GM21381 (cell line): ENCODE data around the gene MTMR4.
"Not testable (repeated sequence)": the region's sequence is repeated elsewhere in the genome, so short reads cannot be mapped to it uniquely, and the experiment has no call there.

Source experiments
- ATAC-seq: cut with Tn5 transposase; IDR thresholded peaks from one replicate; pipeline ENCODE4 v1.9.1; 2021; ENCODE audit warnings: mild to moderate bottlenecking, moderate library complexity; ENCODE audit not compliant: unreplicated experiment

MTMR4 gene

DNA sequence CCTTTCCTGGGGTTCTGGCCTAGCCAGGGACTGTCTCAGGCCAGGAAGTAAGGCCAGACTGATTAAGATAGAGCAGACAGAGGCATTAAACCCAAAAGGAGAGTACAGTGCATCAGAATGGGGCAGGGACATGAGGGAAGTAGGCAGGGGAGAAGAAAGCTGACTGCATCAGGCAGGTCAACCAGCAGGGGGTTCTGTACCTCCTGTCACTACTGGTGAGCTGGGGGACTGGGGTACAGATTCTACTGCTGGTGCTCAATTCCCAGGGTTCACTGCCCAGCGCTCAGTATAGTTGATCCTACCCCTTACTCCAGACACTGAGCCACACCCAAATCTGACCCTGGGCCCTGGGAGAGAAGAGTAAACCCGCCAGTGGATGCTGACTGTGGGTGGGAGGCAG is 12.9 kb upstream of the MTMR4 start:
- ATAC-seq: no peak

DNA sequence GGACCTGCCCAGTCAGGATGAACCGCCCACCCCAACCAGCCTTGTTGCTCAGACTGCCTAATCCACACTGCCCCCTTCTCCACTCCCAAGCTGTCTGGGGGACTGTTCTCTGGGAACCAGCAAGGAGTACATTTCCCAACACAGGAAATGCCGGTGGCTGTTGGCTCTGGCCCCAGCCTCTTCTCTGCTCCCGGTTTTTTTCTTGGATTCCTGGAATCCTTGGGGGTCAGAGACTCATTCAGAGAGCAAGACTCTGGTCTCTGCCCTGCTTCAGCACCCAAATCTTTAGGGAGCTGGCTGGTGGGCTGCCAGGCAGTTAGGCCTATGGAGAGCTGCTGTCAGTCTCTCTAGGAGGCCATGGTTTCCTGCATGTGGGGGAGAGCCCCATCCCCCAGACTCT is 10.8 kb upstream of the MTMR4 start:
- no peak for ATAC-seq

DNA sequence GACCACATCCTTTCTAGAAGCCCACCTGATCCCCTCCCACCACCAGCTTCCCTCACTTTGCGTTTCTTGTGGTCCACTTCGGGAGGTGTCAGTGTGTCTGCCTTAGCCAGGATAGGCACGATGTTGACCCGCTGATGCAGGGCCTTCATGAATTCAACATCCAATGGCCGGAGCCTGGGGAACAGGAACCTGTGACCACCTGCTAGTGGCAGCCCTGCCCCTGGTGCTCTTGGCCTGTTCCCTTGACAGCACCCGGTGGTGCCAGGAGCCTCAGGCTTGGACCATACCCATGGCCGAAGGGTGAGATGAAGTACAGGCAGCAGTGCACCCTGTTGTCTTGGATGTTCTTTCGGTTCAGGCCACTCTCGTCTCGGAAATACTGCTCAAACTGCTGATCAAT is 7.2 kb upstream of the MTMR4 start:
- no peak for ATAC-seq

DNA sequence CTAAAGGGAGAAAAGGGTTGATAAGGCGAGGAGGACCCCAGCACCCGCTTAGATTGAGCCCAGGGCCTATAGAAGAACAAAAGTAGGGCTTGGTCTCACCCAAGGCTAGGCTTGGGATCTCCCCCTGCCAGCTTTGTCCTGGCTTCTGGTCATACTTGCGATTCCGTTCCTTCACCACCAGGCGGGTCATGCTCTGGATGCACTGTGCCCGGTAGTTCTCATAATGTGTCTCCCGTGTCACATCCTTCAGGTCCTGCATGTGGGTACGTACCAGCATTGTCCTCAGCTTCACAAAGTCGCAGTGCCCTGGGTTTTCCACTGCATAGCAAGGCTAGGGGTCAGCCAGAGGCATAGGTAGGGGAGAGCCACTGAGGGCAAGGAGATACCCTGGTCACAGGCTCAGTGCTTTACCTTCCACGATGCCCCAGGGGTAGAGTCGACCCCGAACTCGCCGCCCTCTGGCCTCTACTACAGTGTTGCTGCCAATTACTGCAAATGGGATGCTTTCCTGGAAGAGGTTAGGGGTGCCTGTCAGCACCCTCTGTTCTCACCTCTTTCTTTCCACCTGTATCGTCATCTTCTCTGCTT is 6.5 kb upstream of the MTMR4 start:
- no peak for ATAC-seq

DNA sequence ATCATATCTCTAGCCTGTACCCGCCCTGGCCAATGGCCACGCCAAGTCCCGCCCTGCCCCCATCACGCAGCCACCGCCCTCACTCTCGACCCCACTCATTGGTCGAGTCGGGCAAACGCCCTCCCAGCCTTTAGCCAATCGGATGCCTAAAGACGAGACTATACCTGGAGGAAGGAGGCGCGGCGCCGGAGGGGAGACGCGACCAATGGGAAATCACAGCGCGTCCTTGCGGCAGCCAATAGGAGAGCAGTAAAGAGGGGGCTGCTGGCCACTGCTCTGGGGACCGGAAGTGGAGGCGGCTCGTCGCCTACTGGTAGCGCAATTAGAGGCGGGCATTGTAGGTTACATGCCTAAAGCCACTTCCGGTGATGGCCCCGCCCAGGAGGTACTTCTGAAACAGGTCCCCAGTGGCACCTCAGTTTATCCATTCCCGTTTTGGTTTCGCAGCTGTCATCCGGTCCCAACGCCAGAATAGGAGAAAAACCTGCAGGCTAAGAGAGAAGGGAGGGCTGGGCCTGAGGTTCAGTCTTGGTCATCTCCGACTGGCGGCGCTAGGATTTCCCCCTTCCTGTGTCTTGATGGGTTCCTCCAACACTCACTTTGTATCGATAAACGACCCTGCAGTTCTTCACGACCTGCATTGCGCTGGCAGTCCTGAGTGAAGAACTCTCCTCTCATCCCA is 3.6 kb upstream of the MTMR4 start:
- peak; percentile 75 for ATAC-seq

DNA sequence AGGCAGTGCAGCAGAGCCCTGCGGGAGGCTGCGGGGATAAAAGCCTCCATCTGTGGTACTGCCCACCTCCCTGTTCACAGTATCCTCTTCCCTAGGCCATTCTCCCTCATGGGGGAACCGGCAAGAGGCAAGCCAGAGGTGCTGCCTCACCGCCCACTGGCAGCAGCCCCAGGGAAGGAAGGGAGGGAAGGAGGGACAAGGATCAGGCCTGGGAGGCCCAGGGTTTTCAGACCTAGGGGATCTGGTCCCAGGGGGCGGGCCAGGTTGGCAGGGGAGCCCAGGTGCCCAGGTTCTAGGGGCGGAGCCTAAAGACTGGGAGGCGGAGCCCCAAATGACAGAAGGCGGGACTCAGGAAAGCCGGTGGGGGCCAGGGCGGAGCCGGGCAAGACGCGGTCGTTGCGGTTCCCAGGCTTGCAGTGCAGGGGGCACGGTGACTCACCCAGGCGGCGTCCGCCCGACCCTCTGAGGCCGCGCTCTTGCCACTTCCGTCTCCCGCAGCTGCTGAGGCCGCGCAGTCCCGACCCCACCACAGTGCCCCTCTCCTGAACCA is 3.0 kb upstream of the MTMR4 start:
- no peak for ATAC-seq

DNA sequence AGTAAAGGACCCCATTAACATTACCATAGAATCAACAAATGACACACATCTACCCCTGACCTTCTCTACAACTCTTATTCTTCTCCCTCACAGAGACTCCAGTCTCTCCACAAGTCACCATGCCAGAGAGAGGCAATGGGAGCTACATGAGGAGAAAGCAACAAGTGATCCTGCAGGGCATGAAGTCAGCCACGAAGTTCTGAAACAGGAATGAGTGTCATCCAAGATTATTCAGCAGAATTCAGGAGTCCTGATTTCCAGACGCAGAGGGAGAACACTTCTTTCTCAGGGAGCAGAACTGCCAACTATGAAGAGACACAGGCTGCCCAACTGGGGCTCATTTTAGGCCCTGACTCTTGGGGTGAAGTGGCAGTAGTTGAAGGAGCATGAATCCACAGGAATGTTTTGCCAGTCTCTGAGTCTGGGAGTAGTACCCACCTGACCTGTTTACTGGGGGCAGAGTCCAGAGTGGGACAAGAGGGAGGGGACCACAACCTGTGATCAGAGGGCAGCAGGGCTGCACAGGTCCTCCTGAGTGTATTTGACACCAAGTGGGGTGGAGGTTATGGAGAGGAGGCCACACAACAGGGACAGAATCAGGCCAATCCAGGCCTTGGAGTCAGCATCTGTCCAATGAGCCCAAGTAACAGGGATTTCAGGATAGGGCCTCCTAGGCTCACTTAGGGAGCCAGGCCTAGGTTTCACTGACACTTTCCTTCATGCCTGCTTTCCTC is 2.4 kb upstream of the MTMR4 start:
- no peak for ATAC-seq

DNA sequence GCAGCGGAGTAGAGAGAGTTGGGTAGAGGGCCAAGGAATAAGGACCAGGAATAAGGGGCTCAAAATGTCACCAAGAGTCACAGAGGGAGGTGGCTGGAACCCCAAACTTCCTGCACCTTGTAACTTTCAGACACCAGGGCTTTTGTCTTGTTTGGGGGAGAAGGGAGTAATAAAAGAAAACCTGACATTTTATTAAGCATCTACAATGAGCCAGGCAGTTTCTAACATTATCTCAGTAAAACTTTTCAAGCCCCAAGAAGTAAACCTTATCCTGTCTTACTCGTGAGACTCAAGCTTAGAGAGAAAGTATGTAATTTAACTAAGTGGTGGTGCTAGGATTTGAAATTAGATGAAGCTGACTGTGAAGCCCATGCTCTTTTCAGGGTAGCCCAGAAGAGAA is 848 bp upstream of the MTMR4 start:
- ATAC-seq: no peak

DNA sequence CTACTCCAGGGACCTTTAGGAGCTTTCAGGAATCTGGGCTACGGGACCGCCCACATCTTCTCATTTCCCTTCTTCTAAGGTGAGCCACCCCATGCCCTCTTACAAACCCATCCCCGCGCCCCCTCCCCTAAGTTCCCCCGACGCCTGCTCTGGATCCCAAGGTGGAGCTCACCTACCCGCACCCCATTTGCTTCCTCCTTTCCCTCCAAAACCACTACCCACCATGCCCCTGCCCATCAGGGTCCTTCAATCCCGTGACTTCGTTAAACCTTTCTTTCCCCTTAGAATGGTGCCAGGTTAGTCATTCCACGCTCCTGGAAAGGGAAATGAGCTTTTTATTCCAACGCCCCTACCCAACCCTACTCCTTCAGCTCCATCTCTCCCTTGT is 326 bp upstream of the MTMR4 start:
- no peak for ATAC-seq

DNA sequence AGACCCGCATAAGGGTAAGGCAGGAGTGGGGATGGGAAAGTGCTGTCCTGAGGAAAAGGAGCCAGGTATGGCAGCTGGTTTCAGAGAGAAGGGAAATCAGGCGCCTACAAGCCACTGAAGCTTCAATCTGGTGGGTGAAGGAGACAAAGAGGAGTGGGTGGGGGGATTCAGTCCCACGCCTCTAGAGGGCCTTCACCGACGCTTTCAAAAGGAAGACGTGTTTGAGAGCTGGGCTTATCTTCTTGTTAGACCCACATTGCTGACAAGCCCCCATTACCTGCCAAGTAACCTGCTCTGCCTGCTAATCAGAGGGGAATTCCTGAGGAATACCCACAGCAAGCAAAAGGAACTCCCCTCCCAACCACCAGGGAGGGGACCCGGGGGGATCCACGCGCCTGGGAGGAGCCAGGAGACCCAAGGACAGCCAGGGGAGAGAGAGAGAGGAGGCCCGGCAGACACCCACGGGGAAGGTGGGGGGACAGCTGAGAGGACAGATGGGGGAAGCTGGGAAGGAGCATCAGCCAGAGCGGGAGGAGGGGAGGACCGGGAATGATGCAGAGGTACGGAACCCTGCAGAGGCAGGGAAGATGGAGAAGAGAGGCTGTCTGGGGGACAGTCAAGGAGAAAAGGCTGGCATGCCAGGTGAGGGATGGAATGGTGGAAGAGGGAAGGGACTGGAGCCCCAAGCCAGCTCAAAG is 1.0 kb downstream of the MTMR4 start:
- ATAC-seq: no peak

DNA sequence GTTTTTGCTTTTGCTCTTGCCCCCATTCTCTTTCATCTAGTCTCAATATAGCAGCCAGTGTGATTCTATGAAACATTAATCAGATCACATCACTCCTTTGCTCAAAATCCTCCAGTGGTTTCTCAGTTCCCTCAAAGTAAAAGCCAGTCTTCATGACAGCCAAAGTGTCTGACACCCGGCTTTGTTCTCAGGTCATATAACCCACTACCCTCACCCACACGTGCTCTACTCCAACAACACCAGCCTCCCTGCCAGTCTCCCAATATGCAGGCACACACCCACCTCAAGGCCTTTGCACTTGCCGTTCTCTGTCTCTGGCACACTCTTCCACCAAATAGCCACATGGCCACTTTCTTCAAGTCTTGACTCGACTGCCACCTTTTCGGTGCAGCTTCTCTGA is 4.4 kb downstream of the MTMR4 start:
- ATAC-seq: no peak

DNA sequence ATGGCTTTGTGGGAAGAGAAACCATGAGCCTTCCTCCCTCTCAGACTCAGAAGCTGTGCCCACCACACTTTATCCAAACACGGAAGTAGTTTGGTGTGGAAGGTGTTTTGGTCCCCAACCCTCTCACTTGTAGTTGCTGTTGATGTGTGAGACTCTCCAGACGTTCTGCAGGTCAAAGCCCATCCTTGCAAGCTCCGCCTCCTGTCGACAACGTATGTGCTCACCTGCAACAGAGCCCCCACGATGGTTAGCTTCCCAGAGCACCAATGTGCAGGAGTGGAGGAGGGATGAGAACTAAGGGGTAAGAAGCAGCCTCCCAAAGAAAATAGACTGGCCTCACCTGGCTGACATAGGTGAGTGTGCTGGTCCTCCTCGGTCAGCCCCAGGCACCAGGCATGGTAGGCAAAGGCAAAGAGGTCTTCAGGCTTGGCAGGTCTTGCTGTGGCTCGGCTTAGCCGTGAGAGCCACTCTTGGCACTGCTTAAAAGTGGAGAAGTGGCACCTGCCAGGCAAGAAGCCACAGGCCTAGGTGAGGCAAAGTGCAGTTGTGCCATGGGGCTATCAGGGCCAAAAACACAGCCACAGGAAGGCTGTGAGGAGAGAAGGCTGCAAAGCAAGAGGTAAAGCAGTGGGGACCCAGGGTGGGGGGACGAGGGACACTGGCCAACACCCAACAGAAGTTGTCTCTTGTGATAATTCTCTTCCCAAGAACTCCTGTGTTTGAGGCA is 5.9 kb downstream of the MTMR4 start:
- ATAC-seq: no peak

DNA sequence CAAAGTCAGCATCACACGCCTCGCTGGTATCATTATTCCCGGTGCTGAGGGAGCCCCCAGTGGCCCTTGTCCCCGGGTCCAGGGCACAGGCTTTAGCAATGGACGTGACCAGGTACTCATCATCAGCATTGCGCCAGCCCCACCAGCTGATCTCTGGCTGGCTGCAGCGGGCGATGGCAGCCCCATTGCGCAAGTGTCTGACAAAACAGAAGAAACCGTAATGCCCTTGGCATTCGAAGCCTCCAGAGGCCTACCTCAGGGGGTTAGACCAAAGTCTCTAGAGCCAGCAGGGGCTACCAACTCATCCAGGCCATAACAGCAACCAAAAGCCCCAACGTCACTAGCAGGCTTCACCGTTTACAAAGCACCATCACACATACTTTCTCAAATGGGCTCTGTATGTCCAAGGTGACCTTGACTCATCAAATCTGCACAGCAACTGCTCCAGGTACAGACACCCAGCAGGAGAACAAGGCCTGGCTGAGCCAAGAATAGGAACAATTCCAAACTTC is 7.3 kb downstream of the MTMR4 start:
- no peak for ATAC-seq

DNA sequence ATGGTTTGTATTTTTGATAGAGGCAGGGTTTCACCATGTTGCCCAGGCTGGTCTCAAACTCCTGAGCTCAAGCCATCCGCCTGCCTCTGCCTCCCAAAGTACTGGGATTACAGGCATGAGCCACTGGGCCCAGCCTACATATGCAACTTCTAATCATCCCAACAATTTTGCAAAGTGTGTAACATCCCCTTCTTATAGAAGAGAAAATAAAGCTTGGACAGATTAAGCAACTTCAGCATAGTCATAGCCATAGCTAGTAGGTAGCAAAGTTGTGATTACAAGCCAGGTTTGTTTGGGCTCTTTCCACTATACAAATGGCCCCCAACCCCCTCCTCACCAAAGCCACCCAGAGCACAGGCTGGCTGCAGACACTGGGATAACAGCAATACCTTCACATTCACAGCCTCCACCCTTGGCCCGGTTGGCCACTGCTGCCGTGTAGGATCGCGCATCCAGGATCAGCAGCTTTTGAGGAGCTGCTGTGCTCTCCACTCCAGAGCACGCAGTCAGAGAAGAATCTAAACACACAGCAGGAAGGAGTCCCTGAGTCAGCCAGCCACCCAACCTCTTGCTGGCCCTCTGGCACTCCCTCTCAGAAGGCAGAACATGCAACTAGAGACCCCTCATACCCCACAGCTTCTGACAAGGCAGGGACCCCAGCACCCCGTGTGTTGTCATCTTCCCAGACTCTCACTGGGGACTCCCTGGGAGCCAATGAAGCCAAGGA is 7.9 kb downstream of the MTMR4 start:
- ATAC-seq: no peak

DNA sequence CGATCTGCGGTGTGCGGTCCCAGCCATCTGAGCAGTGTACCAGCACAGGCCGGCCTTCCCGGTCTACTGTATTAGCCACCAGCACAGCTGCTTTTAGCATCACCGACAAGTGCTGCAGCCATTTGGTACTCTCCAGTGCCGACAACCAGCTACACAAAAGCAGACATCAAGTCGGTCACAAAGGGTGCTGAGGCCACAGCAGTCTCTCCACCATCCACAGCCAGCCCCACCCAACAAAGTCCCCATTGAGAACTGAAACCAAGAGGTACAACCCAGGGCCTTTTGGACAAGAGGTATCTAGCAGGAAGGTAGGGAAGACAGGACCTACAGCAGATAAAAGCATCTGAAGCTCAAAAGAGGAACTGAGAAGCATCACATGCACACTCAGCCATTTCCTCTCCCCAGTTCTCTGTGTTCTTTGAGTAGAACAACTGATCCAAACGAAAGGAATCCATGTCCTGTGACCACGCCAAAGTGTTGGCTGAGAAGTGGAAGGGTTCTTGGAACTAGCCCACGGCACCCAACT is 9.5 kb downstream of the MTMR4 start:
- ATAC-seq: peak; percentile 87

DNA sequence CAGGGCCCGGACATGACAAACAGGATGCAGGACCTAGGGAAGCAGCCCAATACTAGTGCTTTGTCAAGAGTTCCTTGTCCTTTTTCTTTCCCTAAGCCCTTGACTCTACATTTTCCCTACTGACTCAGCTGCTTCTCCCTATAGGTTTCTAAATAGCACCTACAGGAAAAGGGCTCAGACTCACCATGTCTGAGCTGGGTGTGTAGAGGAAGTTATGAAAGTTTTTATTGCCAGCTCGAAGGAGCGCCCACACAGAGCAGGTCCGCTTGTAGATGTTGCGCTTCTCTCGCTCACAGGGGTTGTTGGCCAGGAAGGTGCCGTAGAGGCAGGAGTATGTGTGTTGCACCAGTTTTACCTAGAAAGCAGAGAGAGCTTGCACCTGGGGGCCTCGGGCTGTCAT is 10.6 kb downstream of the MTMR4 start:
- no peak for ATAC-seq

DNA sequence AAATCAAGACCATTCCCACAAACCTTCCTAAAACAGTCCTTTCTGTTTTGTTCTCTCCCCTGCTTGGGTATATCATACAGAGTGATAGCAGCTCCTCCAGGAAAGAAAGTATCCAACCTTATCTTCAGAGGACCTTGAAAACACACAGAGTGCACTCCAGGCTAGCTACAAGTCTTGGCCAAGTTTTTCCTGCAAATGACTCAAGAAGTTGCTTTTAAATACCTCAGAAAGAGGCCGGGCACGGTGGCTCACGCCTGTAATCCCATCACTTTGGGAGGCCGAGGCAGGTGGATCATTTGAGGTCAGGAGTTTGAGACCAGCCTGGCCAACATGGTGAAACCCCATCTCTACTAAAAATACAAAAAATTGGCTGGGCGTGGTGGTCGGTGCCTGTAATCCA is 11.3 kb downstream of the MTMR4 start:
- not testable (repeated sequence) for ATAC-seq

DNA sequence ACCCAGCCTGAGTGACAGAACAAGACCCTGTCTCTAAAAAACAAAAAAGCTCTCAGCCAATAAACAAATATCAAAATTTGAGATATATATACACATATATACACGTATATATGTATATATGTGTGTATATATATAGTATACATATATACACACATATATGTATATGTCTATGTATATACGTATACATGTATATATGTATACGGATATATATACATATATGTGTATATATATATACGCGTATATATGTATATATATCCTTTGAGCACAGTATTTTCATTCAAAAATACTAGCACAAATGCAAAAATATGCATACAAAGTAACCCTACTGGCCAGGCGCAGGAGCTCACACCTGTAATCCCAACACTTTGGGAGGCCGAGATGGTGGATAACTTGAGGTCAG is 13.0 kb downstream of the MTMR4 start:
- no peak for ATAC-seq

DNA sequence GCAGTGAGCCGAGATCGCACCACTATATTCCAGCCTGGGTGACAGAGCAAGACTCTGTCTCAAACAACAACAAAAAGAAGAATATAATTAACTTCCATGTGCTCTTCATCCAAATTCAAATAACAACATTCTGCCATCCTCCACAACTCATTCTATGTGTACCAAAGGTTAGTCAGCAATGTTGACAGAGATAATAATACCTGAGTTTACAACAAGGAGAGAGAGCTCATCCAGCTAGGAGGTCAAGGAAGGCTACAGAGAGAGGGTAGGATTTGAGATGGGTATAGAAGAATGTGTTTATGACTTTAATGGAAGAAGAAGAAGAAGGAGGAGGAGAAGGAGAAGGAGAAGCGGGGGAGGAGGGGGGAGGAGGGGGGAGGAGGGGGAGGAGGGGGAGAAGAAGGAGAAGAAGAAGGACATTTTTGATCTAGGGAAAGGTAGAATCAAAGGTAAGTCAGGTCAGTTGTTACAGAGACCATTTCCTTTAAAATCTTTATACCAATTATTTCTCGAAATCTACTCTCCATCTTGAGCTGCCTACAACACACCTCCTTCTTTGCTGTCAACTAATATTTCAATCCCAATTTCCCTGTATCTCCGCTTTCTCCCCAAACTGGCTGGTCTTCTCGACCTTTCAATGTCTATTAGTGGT is 16.1 kb downstream of the MTMR4 start:
- ATAC-seq: no peak
